GM21528 (cell line): Measurements from ENCODE around the gene TMEM234.

ENCODE experiments used
- ATAC-seq: cut with Tn5 transposase; IDR thresholded peaks from one replicate; pipeline ENCODE4 v1.9.1; 2021; ENCODE audit warnings: mild to moderate bottlenecking, moderate library complexity; ENCODE audit not compliant: unreplicated experiment, low FRiP score

The TMEM234 gene

DNA sequence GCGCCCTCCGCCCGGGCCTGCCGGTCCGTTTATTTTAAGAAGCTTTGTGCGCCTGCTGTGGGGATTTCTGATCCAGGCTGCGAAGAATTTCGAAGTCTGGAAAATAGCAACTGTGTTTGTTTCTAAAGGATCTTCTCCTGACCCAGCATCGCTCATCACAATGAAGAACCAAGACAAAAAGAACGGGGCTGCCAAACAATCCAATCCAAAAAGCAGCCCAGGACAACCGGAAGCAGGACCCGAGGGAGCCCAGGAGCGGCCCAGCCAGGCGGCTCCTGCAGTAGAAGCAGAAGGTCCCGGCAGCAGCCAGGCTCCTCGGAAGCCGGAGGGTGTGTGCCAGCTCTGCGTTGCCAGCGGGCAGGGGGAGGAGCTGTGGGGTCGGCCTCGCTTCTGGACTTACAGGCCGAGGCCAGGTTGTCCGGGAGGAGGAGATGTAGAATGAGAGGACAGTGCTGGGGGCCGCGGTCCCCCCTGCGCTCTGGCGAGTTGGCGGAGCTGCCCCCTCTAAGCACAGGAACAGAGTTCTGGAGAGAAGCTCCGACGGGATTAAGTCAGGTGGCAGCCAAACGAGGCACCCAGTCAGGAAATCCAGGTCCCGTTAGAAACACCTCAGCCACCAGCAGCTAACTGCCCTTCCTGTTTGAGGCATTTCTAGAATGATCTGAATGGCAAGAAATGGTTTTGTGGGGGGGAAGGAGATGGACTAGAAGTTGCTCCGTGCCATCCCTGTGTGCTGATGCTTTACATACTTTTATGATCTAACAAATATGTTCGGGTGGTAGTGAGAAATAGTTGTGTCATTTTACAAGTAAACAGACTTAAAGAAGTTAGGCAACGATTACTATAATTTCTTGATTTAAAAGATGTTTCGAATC is 41.7 kb downstream of the TMEM234 start:
- peak; percentile 14 for ATAC-seq

DNA sequence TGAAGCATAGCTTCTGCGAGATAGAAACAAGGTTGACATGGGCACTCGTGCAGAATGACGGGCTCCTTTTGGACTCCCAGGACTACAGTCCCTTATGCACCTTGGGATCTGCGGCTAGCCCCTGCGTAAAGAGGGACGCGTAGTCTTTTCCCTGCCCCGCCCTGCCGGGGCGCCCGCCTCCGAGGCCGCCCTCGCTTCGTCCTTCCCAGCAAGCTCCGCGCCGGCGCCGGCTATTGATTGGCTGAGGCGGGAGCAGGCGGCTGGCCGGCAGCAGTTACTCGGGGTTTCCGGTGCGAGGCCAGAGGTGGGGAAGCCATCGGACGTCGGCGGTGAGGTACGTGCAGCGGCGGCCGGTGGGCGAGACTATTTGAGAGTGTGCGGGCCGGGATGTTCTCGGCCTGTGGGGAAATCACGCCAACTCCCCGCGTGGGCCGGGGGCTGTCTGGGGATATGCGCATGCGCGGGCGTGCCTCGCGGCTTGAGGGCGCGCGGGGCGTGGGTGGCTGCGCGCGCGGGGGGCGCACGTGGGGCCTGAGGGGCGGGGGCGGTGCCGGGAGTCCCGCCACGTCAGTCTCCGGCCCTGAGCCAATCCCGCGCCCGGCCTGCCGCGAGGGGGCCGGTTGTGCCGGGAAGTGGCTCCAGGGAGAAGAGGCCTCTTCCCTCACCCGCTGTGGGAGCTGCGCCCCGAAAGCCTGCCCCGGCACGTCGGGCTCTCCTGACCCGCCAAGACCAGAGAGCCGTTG is 42.5 kb downstream of the TMEM234 start, which contains the start of gene TXLNA:
TSS of gene TXLNA (plus strand) at position 233 of the 743 bp plus-strand sequence. CDS start 671 bp downstream, outside the sequence.
- ATAC-seq = peak; percentile 80

DNA sequence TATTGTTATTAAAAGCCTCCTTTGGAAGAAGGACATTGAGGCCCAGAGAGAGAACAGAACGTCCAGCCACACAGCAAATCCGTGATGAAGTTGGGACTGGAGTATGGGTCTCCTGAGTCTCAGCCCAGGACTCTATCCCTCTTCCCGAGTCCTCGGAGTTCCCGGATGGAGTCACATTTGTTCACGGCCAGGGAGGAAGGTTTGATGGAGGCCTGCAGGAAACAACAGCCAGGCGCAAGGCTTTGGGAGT is 43.0 kb downstream of the TMEM234 start:
- peak; percentile 8 for ATAC-seq

DNA sequence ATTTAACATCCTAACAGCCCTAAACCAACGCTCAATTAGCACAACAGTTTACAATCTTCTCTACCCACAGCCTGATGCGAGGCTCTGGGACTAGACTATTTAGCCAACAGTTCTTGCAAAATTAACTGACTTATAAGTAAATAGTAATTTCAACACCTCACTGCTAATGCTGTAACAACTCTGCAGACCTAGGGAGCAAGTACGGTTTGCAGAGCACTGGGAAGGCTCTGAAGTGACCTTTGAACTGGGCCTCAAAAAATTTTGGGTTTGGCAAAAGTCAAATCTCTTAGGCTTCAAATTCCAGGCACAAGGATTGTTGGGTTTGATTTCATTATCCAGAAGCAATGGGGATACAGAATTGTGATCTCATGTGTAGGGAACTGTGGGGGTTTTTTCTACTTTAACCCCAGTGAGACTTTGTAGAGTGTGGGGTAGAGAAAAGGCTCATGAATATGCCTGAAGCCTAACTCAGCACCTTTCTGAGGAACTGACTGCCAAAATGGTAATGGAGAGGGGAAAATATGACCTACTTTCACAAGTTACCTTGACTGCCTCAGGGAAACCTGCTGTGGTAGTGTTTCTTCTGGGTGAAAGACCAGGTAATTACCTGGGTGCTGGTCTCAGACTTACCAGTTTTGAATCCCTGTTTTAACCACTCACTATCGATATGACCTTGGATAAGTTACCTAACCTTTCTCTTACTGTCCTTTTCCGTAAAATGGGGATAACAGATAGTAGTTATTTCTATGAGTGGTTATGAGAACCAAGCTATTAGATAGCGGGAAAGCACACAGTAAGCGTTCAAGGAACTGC is 43.6 kb downstream of the TMEM234 start:
- ATAC-seq = no peak

DNA sequence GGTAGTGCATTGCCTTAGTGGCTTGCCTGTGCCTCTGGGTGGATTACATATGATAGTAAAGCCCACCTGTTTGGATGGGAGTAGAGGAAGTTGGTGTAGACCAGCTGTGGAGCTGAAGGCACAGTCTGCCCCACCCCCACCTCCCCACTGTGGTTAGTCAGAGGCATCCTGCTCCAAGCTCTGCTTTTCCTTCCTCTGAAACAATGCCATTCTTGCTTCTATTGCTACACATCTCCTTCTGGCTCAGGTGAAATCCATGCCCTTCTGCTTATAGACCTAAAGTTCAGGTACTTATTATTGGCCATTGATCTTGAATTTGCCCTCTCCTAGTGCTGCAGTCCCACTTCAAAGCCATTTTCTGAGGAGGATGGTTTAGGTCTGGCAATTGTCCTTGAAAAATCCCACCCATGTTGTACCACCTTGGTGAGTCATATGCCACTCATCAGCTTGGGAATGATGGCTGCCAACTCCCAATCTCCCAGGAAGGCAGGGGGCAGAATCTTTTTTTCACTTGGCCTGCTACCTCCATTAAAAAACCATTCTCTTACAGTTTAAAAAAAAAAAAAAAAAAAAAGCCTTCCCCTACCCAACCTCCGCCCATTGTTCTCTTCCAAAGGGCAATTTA is 49.4 kb downstream of the TMEM234 start:
- ATAC-seq = no peak

DNA sequence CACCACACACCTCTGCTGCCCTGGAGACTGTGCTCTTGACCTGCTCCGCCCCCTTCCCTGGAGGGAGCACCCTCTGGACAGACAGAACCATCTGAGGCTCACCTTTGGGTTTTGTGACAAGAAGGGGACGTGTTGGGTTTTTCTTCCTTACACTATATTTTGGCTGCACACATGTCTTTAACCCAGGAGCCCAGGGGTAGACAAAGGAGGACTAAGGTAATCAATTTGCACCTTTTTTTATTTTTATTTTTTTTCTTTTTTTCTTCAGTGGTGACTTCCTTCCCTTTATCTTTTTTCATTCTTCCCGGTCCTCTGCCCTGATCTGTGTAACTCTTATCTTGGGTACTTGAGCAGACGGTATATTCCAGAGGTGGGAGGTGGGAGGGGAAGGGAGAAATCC is 51.2 kb downstream of the TMEM234 start:
- ATAC-seq = no peak
